Limb (tissue), 2 donors: ENCODE data around the gene HCFC1.

ENCODE experiments used
- DNase-seq, 2 donors: peaks; one replicate each; pipeline ENCODE4 v3.0.0-alpha.2; 2016; ENCODE audit errors: extremely low spot score in 2 of 2

Gene HCFC1

DNA sequence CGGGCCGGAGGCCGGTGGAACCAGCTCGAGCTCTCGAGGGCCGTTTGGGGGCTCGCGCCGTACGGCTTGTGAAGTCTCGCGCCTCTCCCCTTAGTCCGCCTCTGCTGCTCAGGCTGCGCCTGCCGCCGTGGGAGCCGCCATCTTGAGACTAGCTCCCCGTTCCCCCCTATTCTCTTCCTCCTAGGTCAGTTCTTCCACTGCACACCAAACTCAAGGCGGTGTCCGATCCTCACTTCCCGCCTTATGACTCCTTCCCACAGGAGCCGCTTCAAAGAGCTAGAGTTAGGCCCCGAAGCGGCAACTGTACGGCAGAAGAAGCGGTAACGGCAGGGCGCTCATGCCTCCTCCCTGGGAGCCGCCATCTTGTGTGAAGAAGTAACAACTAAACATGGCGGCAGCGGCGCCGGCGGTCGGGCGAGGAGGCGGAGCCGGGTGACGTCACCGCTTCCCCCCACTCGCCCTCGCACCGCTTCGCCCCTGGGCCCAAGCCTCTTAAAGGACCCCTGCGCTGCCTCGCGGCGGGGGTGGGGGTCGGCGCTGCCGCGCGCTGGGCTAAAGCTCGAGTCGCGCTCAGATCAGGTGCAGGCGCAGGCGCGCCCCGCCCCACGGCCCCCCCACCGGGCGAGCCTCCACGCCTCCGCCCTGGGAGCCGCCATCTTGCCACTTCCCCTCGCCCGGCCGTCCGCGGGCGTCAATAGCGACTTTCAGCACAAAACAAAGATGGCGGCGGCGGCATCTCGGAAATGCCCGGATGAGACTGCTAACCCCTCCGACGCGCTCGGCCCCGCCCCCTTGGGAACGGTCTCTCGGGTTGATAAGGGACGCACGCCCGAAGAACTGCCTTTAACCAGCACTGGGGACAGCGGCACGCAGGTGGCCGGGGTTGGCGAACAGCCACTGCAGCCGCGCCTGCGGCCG lies at the start of gene HCFC1:
TSS of gene HCFC1 (minus strand) at position 369 of the 918 bp plus-strand sequence. CDS start 978 bp downstream, outside the sequence.
- peak; percentile 90 to 93 for DNase-seq

DNA sequence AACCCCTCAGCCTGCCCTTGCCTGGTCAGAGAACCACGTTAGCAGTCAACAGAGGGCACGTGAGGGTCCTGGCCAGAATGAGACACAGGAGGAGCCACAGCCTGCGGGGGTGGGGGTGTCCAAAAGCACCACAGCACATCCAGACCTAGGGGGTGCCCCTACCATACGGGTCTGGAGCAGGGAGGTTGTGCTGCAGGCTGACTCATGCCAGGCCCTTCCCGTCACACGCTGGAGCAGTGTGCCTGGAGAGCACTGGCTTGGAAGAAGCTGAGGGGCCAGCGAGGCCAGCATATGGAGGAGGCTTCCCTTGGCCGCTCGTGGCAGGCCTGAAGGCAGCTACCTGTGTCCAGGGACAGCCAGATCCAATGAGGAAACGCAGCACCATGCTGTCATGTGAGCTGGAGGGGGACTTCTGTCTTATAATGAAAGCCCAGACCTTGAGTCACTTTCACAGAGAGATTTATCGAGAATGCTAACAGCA lies 49.6 kb upstream of the HCFC1 start:
- DNase-seq: no peak

DNA sequence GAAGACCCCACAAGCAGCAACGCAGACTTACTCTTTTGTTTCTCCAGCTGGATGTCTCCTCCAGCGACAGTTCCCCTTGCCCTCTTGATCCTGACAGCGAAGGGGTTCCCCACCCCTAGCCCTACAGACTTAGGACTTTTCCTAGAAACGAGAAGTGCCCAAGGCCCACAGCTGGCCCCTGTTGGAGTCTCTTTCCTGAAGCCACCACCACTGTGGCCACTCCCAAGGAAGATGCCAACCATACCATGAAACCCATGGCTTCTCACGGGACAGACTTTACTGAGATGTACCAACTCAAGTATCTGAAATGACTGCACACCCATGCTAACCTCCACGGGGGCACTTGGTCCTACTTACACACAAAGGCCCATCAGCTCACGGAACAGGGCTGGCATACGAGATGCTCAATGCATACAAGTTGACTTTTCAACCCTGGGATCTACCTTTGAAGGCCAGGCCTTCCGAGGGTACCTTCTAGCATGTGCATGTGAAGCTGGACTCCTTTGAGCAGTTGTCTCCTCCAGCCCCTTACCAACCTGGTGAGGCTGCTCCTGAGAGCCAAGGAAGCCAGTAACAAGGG lies 49.0 kb upstream of the HCFC1 start:
- no peak for DNase-seq

DNA sequence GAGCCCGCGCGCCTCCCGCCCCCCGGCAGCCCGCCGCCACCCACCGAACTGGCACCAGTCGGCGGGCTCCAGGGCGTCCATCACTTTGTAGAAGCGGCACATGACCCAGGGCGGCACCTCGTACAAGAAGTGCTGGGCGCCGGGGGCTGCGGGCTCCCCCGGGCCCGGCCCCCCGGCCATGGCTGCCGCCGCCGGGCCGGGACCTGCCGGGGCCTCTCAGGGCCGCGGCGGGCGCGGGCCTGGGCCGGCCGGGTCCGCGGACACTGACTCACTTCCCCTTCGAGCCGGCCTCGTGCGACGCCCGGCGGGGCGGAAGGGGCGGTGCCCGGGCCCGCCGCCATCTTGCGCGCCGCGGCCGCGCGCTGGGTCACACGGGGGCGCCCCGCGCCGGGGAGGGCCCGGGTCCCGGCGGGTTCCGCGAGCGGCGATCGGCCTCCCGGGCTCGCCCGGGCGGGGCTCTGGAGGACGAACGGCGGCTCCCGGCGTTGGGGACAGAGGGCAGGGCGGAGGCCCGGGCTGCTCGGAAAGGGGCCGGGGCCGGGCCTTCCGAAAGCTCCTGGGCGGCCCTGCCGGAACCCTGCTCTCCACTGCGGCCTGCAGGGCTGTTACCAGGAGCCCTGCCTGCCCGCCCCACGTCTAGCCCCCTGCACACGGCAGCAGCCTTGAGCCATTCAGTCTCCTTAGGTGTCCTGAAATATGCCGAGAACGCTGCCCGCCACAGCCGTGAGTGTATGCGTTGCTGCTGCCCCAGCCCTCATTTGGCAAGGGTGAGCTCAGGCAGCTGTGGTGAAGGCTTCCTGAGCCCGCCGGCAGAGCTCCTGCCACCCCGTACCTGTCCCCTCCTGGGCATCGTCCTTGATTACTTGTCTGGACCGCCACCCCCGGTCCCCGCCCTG lies 48.3 kb upstream of the HCFC1 start, which contains the start of gene IRAK1:
TSS of gene IRAK1 (minus strand) at position 270 of the 896 bp plus-strand sequence. CDS start at position 180, 90 bp downstream.
- DNase-seq: peak in 1 of 2 donors; percentile 71

DNA sequence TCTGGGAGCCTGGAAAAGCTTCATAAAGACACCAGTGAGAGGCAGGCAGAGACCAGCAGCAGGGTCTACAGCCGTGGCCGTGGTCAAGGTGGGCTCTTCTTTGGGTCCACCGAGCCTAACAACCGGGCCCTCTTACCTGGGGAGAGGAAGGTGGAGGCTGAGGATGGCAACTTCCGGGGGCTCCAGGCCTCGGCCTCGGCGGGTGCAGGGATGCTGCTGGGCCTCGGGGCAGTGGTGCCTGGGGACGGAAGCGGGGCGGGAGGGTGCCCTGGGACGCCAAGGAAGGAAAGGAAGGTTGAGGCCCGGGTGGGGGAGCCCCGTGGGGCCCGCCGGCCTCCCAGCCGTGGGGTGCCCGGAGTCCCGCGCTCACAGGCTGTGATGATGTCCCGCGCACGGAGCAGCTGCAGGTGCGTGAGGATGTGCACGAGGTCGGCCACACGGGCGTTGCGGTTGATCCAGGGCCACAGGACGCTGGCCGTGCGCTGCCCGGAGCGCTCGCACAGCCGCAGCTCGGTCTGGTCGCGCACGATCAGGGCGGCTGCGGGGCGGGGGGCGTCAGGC lies 47.5 kb upstream of the HCFC1 start:
- DNase-seq: no peak

DNA sequence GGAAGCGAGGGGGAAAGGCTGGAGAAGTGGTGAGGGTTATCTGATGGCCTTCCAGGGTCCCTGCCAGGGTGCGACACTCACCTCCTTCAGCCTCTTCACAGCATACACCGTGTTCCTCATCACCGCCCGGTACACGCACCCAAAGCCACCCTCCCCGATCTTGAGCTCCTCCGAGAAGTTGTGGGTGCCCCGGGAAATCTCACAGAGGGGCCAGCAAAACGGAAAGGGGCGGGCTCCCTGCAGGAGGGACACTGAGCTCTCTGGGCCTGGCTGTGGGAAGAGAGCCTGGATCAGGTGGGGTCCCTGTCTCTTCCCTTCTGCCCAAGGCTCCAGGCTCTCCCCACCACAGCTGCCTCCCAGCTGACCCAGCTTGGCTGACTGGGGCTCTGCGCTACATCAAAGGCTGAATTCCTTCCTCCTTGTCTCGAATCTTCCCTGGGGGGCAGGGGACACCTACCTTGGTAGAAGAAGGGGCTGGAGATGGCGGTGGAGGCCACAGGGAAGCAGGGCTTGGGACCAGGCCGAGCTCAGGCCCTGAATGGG lies 47.0 kb upstream of the HCFC1 start:
- DNase-seq: no peak

DNA sequence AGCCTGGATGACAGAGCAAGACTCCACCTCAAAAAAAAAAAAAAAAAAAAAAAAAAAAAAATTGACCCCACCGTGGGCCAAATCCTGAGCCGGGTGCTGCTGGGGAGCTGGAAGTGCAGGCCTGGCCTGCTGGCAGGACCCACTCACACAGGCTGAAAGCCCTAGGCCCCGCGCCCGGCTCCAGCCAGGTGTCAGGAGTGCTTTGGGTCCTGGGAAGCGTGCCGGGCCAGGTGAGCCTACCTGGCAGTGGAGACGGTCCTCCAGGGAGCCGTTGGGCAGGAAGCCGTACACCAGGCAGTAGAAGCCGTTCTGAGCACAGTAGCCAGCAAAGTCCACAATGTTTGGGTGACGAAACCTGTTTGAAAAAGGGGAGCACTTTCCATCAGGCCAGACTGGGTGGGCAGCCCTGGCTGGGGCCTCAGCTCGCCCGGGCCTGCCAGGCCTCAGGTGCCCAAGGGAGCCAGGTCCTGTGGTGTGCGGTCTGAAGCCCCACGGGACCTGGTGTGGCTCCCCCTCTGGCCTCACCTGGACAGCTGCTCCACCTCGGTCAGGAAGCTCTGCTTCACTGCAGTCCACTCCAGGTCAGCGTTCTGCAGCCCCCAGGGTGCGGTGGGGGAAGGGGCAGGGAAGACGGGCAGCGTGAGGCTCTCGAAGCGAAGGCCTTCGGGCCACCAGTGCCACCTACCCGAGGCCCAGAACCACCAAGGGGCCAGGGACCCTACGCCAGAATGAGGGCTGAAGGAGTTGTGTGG lies 46.3 kb upstream of the HCFC1 start:
- DNase-seq: no peak

DNA sequence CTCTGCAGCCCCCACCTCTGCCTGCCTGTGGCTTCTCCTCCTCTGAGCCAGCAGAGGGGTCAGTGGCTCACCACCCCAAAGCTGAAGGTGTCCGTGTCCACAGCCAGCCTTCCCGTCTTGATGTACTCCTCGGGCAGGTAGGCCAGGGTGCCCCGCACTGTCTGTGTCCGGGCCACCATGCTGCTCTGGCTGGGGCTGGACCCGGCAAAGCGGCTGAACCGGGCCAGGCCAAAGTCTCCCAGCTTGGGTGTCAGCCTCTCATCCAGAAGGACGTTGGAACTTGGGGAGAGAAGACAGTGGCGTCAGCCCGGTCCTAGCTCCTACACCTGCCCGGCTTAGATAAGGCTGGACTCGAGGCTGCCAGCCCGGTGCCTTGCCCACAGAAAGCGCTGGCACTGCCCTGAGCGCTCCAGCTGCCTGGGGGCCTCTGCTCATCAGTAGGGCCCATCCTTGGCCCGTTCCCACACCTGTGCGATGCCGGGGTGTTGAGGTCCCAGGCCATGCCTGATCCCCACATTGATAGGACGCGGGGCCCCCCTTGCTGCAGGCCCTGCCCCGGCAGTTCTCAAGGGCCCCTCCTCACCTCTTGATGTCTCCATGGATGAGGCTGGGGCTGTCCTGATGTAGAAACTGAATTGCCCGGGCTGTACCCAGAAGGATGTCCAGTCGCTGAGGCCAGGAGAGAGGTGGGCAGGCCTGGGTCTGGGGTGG lies 44.9 kb upstream of the HCFC1 start:
- DNase-seq: no peak

DNA sequence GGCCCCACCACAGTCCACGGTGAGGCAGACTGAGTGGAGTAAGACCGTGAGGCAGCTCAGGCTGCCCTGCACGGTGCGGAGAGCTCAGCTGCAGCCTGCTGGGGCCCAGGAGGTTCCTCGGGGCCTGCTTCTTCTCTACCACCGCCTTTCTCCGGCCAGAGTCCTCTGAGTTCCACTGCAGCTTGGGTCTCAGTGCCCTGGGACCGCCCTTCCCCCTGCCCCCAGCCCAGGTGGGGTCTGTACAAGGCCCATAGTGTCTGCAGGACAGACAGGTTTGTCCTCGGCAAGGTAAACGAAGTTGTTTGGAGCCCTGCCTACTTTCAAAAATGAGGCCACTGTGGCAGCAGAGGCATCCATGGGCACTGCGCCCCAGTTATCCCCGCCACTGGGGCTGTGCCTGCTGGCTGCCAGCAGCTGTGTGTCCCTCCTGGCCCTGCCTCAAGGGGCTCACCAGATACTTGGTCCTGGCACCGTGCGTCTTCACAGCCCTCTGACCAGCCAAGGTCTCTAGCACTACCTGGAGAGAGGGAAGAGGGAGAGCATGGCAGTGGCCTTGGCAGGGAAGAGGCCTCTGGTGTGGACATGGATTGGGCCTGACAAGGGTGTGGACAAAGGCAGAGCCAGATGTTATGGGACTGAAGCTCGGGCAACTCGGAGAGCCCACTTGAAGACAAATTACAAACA lies 44.1 kb upstream of the HCFC1 start:
- DNase-seq: no peak

DNA sequence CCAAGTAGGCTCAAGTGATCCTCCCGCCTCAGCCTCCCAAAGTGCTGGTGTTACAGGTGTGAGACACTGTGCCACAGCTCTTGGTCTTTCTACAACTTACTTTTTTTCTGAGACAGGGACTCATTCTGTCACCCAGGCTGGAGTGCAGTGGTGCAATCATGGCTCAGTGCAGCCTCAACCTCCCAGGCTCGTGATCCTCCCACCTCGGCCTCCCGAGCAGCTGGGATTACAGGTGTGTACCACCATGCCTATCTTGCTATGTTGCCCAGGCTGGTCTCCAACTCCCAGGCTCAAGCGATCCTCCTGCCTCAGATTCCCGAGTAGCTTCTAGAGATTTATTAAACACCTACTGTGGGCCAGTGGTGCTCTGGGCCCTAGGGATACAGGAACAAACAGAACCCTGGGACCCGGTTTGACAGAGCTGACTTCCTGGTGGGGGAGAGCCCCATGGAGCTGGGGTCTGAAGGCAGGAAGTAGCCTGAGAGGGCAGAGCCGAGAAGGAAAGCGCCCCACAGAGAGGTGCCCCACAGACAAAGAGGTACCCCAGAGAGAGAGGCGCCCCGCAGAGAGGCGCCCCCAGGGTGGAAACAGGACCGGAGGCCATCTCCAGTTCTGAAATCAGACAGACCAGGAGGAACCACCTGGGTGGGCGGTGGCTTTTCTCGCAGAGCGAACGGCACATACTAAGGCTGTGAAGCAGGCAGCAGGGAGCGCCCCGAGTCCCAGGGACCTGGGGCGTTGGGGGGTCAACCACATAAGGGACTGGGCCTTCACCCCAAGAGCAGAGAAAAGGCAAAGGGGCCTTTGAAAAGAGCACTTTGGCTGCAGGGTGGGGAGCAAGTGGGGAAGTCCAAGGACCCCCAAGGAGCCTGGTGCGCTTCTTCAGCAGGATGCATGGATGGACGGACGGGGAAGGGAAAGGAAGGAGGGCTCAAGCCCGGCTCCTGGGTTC lies 43.1 kb upstream of the HCFC1 start:
- no peak for DNase-seq

DNA sequence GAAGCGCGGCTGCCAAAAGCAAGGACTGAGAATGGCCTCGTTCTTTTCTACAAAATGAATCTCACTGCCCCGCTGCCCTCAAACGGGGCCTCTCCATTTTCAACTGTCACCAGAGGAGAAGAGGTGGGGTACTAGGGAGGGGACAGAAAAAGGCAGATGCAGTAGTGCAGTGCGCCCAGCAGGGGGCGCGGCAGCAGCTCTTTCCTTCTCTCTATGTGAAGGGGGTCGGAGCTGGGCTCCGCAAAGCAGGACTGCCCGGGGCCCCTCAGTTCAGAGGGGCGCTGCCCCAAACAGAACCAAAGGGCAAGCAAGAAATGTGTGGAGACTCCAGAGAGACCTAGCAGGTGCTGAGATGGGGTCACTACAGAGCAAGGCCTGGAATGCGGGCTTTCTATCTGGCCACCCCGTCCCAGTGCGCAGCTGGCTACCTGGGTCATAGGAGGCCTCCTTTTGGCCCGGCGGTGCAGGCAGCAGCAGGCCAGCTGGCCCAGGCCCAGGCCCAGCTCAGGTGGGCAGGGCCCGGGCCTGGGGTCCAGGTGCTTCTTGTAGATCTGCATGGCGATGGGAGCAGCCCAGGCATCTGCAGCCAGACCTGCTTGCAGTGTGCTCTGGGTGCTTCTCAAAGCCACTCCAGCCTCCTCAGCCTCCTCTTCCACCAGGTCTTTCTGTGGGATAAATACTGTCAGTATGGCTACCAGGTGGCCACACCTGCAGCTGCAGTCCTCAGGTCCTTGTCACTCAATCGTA lies 42.2 kb upstream of the HCFC1 start:
- DNase-seq: peak; percentile 28 to 62

DNA sequence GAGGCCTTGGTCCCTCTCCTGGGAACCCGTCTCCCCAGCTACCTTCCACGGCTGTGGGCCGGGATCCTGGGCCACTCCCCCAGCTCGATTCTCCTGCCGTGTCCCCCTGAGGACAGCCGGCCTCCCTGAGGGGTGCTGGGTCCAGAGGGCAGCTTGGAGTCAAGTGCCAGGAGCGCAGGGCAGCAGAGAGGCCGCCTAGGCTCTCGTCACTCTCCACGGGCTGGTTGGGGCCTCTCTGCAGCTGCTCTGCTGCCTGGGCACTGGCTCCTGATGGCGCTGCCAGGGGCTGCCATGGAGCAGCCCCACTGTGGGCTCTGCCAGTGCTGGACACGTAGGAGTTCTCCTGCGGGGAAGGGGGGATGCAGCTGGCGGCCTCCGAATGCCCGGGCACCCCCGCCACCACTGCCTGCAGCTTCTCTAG lies 41.4 kb upstream of the HCFC1 start:
- DNase-seq: no peak

DNA sequence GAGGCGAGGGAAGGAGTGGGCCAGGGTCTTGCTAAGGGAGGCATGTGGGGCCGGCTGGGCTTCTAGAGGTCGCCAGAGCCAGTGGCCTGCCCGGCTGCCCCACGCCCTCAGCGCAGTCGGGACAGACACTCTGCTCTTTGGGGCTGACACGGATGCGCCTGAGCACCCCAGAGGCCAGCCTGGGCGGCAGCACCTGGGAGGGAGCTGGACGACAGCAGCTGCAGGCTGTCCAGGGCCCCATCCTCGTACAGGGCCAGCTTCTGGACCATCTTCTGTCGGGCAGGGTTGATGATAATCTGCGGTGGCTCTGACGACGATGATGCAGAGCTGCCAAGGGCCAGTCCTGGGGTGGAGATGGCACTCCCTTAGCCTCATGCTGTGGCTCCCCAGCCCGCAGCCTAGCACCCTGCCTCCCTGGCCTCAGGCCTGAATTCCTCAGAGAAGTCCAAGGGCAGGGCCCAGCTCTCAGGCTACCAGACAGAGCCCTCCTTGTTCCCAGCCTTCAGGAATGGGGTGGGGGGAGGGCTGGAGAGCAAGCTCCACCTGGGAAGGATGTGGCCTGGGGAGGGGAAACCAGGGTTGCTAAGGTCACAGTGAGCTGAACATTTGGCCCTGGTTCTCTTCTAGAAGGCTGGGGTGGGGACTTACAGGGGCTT lies 40.8 kb upstream of the HCFC1 start:
- peak in 1 of 2 donors; percentile 43 for DNase-seq

DNA sequence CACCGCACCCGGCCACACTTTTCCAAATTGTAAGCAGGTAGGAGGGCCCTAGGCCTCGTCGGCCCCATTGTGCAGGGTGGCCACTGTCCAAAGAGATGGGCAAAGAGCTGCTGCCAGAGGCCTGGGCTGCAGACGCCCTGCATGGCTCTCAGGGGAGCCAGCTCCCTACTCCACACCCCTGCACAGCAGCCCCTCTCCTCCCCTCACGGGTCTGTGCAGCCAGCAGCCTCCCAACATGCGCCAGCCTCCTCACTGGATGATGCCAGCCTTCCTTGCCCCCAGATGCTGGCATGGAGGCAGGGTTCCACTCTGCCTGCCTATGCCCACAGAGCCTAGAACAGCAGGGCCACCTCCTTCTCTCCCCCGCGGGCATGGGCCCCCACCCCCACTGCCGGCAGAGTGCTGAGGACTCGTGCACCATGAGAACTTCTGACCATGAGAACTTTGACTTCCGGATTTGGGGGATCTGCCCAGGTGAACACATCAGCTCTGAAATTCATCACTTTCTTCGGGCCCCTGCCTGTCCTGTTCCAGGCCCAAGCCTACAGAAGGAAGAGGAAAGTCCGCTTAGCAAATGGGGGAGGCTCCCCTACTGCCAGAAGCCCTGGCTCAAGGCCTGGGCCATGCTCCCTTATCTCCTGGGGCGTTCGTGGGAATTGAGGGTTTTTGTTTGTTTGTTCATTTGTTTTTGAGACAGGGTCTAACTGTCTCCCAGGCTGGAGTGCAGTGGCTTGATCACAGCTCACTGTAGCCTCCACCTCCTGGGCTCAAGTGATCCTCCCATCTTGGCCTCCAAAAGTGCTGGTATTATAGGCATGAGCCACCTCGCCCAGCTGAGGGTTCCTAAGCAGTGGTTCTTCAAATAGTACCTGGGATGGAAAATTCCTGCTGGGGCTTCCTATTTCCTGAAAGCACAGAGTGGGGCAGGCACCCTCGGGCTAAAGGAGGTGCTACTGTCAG lies 40.0 kb upstream of the HCFC1 start:
- no peak for DNase-seq

DNA sequence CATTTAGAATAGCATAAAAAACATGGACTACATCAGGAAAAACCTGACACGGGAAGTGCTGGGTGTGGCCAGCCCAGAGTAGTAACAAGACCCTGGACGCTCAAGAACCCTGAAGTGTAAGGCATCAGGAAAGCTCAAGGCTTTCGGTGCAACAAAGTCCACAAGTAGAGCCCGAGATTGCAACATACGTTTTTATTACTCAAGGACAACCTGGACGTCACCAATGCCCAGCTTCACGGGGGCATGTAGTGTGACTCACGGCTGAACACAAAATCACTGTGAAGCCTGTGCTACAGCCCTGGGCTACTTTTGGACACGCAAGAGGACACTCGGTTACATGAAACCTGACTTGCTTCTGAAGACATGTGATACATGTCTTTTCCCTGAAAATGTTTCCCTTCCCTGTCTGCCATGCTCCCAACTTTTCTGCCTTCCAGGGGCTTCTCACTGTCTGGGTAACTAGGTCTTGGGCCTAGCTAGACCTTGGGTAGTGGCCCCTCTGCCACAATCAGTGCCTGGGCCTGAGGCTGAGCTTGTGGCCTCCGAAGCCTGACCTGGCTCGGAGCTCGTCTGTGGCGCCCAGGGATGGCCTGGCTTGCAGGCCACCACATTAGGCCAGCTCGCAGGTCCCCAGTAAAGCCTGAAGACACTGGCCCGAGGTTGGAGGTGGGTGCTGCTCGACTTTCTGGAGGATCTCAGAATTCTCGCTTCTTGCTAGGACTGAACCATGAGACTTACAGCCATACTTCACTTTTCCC lies 38.9 kb upstream of the HCFC1 start:
- no peak for DNase-seq
